GM19463 (cell line): Measurements from ENCODE around the gene DRC7.
"Not testable (repeated sequence)": the region's sequence is repeated elsewhere in the genome, so short reads cannot be mapped to it uniquely, and the experiment has no call there.

ENCODE experiments used
- ATAC-seq: cut with Tn5 transposase; IDR thresholded peaks from one replicate; pipeline ENCODE4 v1.9.1; 2021; ENCODE audit warnings: mild to moderate bottlenecking, moderate library complexity; ENCODE audit not compliant: unreplicated experiment

DRC7 gene

GRCh38 chr16:57711346-57711745, 16.7 kb downstream of the DRC7 start:
- ATAC-seq: no peak

- no peak for ATAC-seq
Observed at GRCh38 chr16:57711993-57712392, 17.4 kb downstream of the DRC7 start.

GRCh38 chr16:57712569-57712968, 18.0 kb downstream of the DRC7 start:
- ATAC-seq: not testable (repeated sequence)

GRCh38 chr16:57713596-57713995, 19.0 kb downstream of the DRC7 start:
- no peak for ATAC-seq

GRCh38 chr16:57714047-57714446, 19.4 kb downstream of the DRC7 start:
- no peak for ATAC-seq

GRCh38 chr16:57720142-57720575, 25.6 kb downstream of the DRC7 start:
- ATAC-seq: no peak

GRCh38 chr16:57721356-57722209, 27.0 kb downstream of the DRC7 start:
- ATAC-seq: no peak

GRCh38 chr16:57722210-57722499, 27.5 kb downstream of the DRC7 start:
- ATAC-seq: no peak

GRCh38 chr16:57722651-57723050, 28.0 kb downstream of the DRC7 start:
- no peak for ATAC-seq

- no peak for ATAC-seq
Observed at GRCh38 chr16:57723170-57723569, 28.6 kb downstream of the DRC7 start.

GRCh38 chr16:57724531-57724930, 29.9 kb downstream of the DRC7 start:
- ATAC-seq: no peak

GRCh38 chr16:57725151-57725550, 30.5 kb downstream of the DRC7 start:
- no peak for ATAC-seq

GRCh38 chr16:57725554-57725953, 30.9 kb downstream of the DRC7 start:
- no peak for ATAC-seq

GRCh38 chr16:57725976-57726375, 31.4 kb downstream of the DRC7 start:
- ATAC-seq: no peak

- ATAC-seq: no peak
Observed at GRCh38 chr16:57726433-57726947, 31.9 kb downstream of the DRC7 start.

GRCh38 chr16:57727610-57728009, 33.0 kb downstream of the DRC7 start:
- ATAC-seq: no peak

- no peak for ATAC-seq
Observed at GRCh38 chr16:57728336-57729181, 34.0 kb downstream of the DRC7 start.

GRCh38 chr16:57729182-57729484, 34.5 kb downstream of the DRC7 start:
- no peak for ATAC-seq

- ATAC-seq: not testable (repeated sequence)
Observed at GRCh38 chr16:57729852-57730251, 35.2 kb downstream of the DRC7 start.

- no peak for ATAC-seq
Observed at GRCh38 chr16:57730771-57731730, 36.4 kb downstream of the DRC7 start.

GRCh38 chr16:57732037-57732436, 37.4 kb downstream of the DRC7 start:
- no peak for ATAC-seq
